GM23248 (cell line): ENCODE measurements around the gene NYAP2. TPM values are rescaled to one million over a fixed set of nuclear protein-coding genes. Genes with fewer than 3 reads are reported as not detected.

Source experiments
- DNase-seq: peaks from one replicate; pipeline ENCODE4 v3.0.0-alpha.2; 2015
- H2AFZ ChIP-seq: fragments of 200-600 bp; sonication (generic); 2 replicates; pipeline ENCODE4 v1.6.1; 2016; ENCODE audit warnings: antibody characterized with exemption
- H3F3A ChIP-seq: fragments of 200-600 bp; sonication (generic); 2 replicates; pipeline ENCODE4 v1.6.1; 2016; ENCODE audit warnings: mild to moderate bottlenecking, antibody characterized with exemption, mixed run types; ENCODE audit not compliant: insufficient read depth
- H3K27ac ChIP-seq: fragments of 200-600 bp; sonication (generic); 2 replicates; pipeline ENCODE4 v1.5.1; 2016; ENCODE audit warnings: mild to moderate bottlenecking
- H3K27me3 ChIP-seq: fragments of 200-600 bp; sonication (generic); replicated peaks from 2 replicates; pipeline ENCODE4 v1.6.1; 2016; ENCODE audit warnings: mild to moderate bottlenecking; ENCODE audit not compliant: insufficient read depth
- H3K36me3 ChIP-seq: fragments of 200-600 bp; sonication (generic); 2 replicates; pipeline ENCODE4 v1.6.1; 2016; ENCODE audit warnings: low read depth, mild to moderate bottlenecking
- H3K4me1 ChIP-seq: fragments of 200-600 bp; sonication (generic); 2 replicates; pipeline ENCODE4 v1.6.1; 2016; ENCODE audit warnings: mild to moderate bottlenecking; ENCODE audit not compliant: insufficient read depth
- H3K4me2 ChIP-seq: fragments of 200-600 bp; sonication (generic); one replicate; pipeline ENCODE4 v1.6.1; 2016; ENCODE audit warnings: mild to moderate bottlenecking; ENCODE audit not compliant: unreplicated experiment
- H3K4me3 ChIP-seq: fragments of 200-600 bp; sonication (generic); 2 replicates; pipeline ENCODE4 v1.5.1; 2016; ENCODE audit warnings: mild to moderate bottlenecking
- H3K79me2 ChIP-seq: fragments of 200-600 bp; sonication (generic); 2 replicates; pipeline ENCODE4 v1.6.1; 2016; ENCODE audit warnings: mild to moderate bottlenecking; ENCODE audit not compliant: insufficient read depth
- H3K9ac ChIP-seq: fragments of 200-600 bp; sonication (generic); 2 replicates; pipeline ENCODE4 v1.6.1; 2016; ENCODE audit warnings: mild to moderate bottlenecking
- H3K9me2 ChIP-seq: fragments of 200-600 bp; sonication (generic); 2 replicates; pipeline ENCODE4 v1.6.1; 2016; ENCODE audit warnings: mixed run types, mild to moderate bottlenecking, moderate library complexity; ENCODE audit not compliant: insufficient read depth
- H3K9me3 ChIP-seq: fragments of 200-600 bp; sonication (generic); one replicate; pipeline ENCODE4 v1.6.1; 2017; ENCODE audit warnings: low read depth
- H4K20me1 ChIP-seq: fragments of 200-600 bp; sonication (generic); 2 replicates; pipeline ENCODE4 v1.6.0; 2016; ENCODE audit not compliant: insufficient read depth
- EZH2 ChIP-seq: fragments of 200-600 bp; sonication (generic); IDR thresholded peaks from 2 replicates; pipeline ENCODE4 v1.6.1; 2018; ENCODE audit warnings: antibody characterized with exemption, mild to moderate bottlenecking; ENCODE audit not compliant: insufficient read depth, poor library complexity, severe bottlenecking
- EZH2phosphoT487 ChIP-seq: fragments of 200-600 bp; sonication (generic); IDR thresholded peaks from 2 replicates; pipeline ENCODE4 v1.6.1; 2018; ENCODE audit warnings: antibody characterized with exemption, moderate library complexity, mild to moderate bottlenecking, low read depth; ENCODE audit not compliant: insufficient read depth
- WGBS, 2 experiments: methylation state at CpG; one replicate each; pipeline ENCODE4 v1.1.6; 2015 to 2017; ENCODE audit warnings: low lambda C conversion rate in 2 of 2, low coverage in 1 of 2; ENCODE audit errors: missing lambda C conversion rate in 2 of 2; 5-methylcytosine and 5-hydroxymethylcytosine counted together
- in situ Hi-C: fragments of 300-500 bp; cut with MboI; formaldehyde crosslinking; loops from 2 replicates; pipeline ENCODE4 v1.15.0; 2020
- polyA plus RNA-seq: library from polyadenylated mRNA; unstranded; fragments of >200 nt; fragmentation: Nextera tagmentation; extraction: Ambion mirVana; gene quantifications from 2 replicates; pipeline ENCODE4 v1.2.1, GENCODE V29; 2016
- total RNA-seq: library from RNA; depleted of rRNA; stranded (reverse); fragments of >200 nt; shearing (Covaris generic); gene quantifications from 2 replicates; pipeline ENCODE4 v1.2.3, GENCODE V29; 2014

NYAP2 gene
- total and polyA plus RNA-seq, 2 experiments from 2014 or later = not detected

- in situ Hi-C loops = no loop called here
- Histone ChIP-seq H3K4me3 (no peak overlapping the region), H3K4me2 (no peak overlapping the region), H3F3A (no peaks in the 10 kb centered on the region), H3K9me3 (no peaks in the 10 kb centered on the region), H4K20me1 (no peaks in the 10 kb centered on the region), H3K9ac (no peak overlapping the region), H3K79me2 (no peaks in the 10 kb centered on the region), H2AFZ (no peak overlapping the region), H3K27ac (no peak overlapping the region), H3K9me2 (no peaks in the 10 kb centered on the region), H3K27me3 (peaks cover 5% of the 10 kb centered on the region; the same call in 1 of the 2 replicates), H3K4me1 (no peaks in the 10 kb centered on the region), H3K36me3 (no peaks in the 10 kb centered on the region)
- no peak for DNase-seq
- no peak for TF ChIP-seq EZH2phosphoT487
- no peak for TF ChIP-seq EZH2
These were observed 101.5 kb downstream of the NYAP2 start for GRCh38 chr2:225501022-225501421.

GRCh38 chr2:225502971-225503370, 103.5 kb downstream of the NYAP2 start:
- no peak overlapping the region for H3K9ac ChIP-seq
- peaks cover 5% of the 10 kb centered on the region; the same call in 1 of the 2 replicates for H3K27me3 ChIP-seq
- DNase-seq = no peak
- no peaks in the 10 kb centered on the region for H3K36me3 ChIP-seq
- H3K4me2 ChIP-seq = no peak overlapping the region
- TF ChIP-seq EZH2 = no peak
- WGBS, 2 experiments = 0% methylated on average over 1 of the region's 1 CpG
- no peak overlapping the region for H2AFZ ChIP-seq
- H3K27ac ChIP-seq = no peak overlapping the region
- in situ Hi-C loops = no loop called here
- H4K20me1 ChIP-seq = no peaks in the 10 kb centered on the region
- H3K79me2 ChIP-seq = no peaks in the 10 kb centered on the region
- no peak overlapping the region for H3K4me3 ChIP-seq
- H3F3A ChIP-seq = no peaks in the 10 kb centered on the region
- no peaks in the 10 kb centered on the region for H3K4me1 ChIP-seq
- no peaks in the 10 kb centered on the region for H3K9me3 ChIP-seq
- no peaks in the 10 kb centered on the region for H3K9me2 ChIP-seq

DNA sequence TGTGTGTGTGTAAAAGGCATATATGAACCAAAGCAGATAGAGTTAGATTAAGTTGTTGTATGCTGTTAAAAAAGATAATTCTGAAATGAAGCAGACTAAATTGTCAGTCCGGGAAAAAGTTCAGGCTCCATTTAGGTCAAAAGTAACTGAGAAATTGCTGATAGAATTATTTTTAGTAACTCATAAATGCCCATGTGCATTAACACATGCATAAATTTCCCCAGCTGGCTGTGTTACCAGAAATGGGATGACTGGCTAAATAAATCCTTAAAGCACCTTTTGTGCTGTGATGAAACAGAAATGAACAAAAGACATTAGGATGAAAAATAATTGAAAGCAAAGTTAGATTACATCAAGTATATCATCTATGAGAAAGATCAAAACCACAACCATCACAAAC, 111.3 kb downstream of the NYAP2 start:
- Histone ChIP-seq H3K4me3 (no peak overlapping the region), H3K79me2 (no peaks in the 10 kb centered on the region), H3K9me2 (no peaks in the 10 kb centered on the region), H3F3A (no peaks in the 10 kb centered on the region), H4K20me1 (no peaks in the 10 kb centered on the region), H3K27ac (no peak overlapping the region), H3K9ac (no peak overlapping the region), H3K9me3 (no peaks in the 10 kb centered on the region), H3K36me3 (no peaks in the 10 kb centered on the region), H2AFZ (no peak overlapping the region), H3K27me3 (0 out of 2 replicates have a peak, but pooled peaks cover 6% of the 10 kb centered on the region), H3K4me1 (no peaks in the 10 kb centered on the region), H3K4me2 (no peak overlapping the region)
- in situ Hi-C loops = no loop called here
- DNase-seq = no peak
- TF ChIP-seq EZH2 = no peak
- no peak for TF ChIP-seq EZH2phosphoT487
- WGBS, 2 experiments = 0 to 13% methylated on average over 1 of the region's 1 CpG

DNA sequence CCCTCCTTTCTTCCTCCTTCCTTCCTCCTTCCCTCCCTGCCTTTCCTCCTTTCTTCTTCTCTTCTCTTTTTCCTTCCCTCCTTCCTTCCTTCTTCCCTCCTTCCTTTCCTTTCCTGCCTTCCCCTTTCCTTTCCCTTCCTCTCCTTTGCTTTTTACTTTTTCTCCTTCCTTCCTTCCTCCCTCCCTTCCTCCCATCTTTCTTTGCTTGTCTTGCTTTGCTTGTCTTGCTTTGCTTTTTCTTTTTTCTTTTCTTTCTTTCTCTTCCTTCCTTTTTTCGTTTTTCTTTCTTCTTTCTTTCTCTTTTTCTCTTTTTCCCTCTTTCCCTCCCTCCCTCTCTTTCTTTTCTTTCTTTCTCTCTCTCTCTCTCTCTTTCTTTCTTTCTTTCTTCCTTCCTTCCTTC, 113.0 kb downstream of the NYAP2 start:
- no peak overlapping the region for H3K27ac ChIP-seq
- no peak overlapping the region for H3K4me3 ChIP-seq
- WGBS, 2 experiments = 0 to 73% methylated on average over 1 of the region's 1 CpG
- H3K9ac ChIP-seq = no peak overlapping the region
- TF ChIP-seq EZH2 (no peak), EZH2phosphoT487 (no peak)
- H2AFZ ChIP-seq = no peak overlapping the region
- H3K9me3 ChIP-seq = no peaks in the 10 kb centered on the region
- in situ Hi-C loops = no loop called here
- no peaks in the 10 kb centered on the region for H3K4me1 ChIP-seq
- H3F3A ChIP-seq = no peaks in the 10 kb centered on the region
- no peaks in the 10 kb centered on the region for H4K20me1 ChIP-seq
- 0 out of 2 replicates have a peak, but pooled peaks cover 6% of the 10 kb centered on the region for H3K27me3 ChIP-seq
- no peak overlapping the region for H3K4me2 ChIP-seq
- DNase-seq = no peak
- no peaks in the 10 kb centered on the region for H3K9me2 ChIP-seq
- H3K79me2 ChIP-seq = no peaks in the 10 kb centered on the region
- H3K36me3 ChIP-seq = no peaks in the 10 kb centered on the region
